Renal cortex interstitium (tissue), 11 donors: ENCODE results near the gene RAPGEF2. TPM values are rescaled to one million over a fixed set of nuclear protein-coding genes. Genes with fewer than 3 reads are reported as not detected.

Experiments used
- DNase-seq, 11 donors: peaks; one replicate each; pipeline ENCODE4 v3.0.0-alpha.2; 2013; ENCODE audit warnings: low read depth in 9 of 11, low spot score in 4 of 11; ENCODE audit errors: extremely low read depth in 1 of 11
- polyA plus RNA-seq, 3 donors: library from polyadenylated mRNA; unstranded; fragments of 120-200 nt; gene quantifications; one replicate each; pipeline ENCODE4 v1.2.1, GENCODE V29; 2013; ENCODE audit not compliant: insufficient read length in 3 of 3

Gene RAPGEF2
- polyA plus RNA-seq, 3 donors: 45.0 to 51.6 (median 48.5) TPM

GRCh38 chr4:159126716-159127115 lies 23.8 kb downstream of the RAPGEF2 start:
- no peak for DNase-seq

GRCh38 chr4:159127745-159128518 lies 25.1 kb downstream of the RAPGEF2 start:
- no peak for DNase-seq

GRCh38 chr4:159129814-159130550 lies 27.1 kb downstream of the RAPGEF2 start:
- DNase-seq: no peak

- DNase-seq: no peak
Measured at GRCh38 chr4:159131564-159131963, 28.7 kb downstream of the RAPGEF2 start.

- no peak for DNase-seq
Measured at GRCh38 chr4:159134429-159134828, 31.6 kb downstream of the RAPGEF2 start.

GRCh38 chr4:159137176-159137575 lies 34.3 kb downstream of the RAPGEF2 start:
- no peak for DNase-seq

- DNase-seq: no peak
Measured at GRCh38 chr4:159138436-159138835, 35.6 kb downstream of the RAPGEF2 start.

GRCh38 chr4:159141193-159141592 lies 38.3 kb downstream of the RAPGEF2 start:
- DNase-seq: no peak

GRCh38 chr4:159142241-159142640 lies 39.4 kb downstream of the RAPGEF2 start:
- no peak for DNase-seq

- no peak for DNase-seq
Measured at GRCh38 chr4:159142681-159143384, 40.0 kb downstream of the RAPGEF2 start.

GRCh38 chr4:159143687-159144086 lies 40.8 kb downstream of the RAPGEF2 start:
- no peak for DNase-seq

GRCh38 chr4:159144112-159144694 lies 41.3 kb downstream of the RAPGEF2 start:
- no peak for DNase-seq

- no peak for DNase-seq
Measured at GRCh38 chr4:159145318-159145991, 42.6 kb downstream of the RAPGEF2 start.

GRCh38 chr4:159145992-159146330 lies 43.1 kb downstream of the RAPGEF2 start:
- no peak for DNase-seq

GRCh38 chr4:159146488-159146887 lies 43.6 kb downstream of the RAPGEF2 start:
- DNase-seq: no peak

- no peak for DNase-seq
Measured at GRCh38 chr4:159148441-159148840, 45.6 kb downstream of the RAPGEF2 start.

GRCh38 chr4:159149666-159150065 lies 46.8 kb downstream of the RAPGEF2 start:
- DNase-seq: no peak

- peak in 5 of 11 donors; percentile 15 to 31 (median 26) for DNase-seq
Measured at GRCh38 chr4:159150396-159150795, 47.5 kb downstream of the RAPGEF2 start.

GRCh38 chr4:159150821-159151390 lies 48.0 kb downstream of the RAPGEF2 start:
- DNase-seq: no peak
